Measurements from ENCODE around the gene BAIAP3. TPM values are rescaled to one million over a fixed set of nuclear protein-coding genes. Genes with fewer than 3 reads are reported as not detected.

The BAIAP3 gene
- total and polyA plus RNA-seq, 2 experiments from 2014 or later, result 0.23 to 0.86 TPM

DNA sequence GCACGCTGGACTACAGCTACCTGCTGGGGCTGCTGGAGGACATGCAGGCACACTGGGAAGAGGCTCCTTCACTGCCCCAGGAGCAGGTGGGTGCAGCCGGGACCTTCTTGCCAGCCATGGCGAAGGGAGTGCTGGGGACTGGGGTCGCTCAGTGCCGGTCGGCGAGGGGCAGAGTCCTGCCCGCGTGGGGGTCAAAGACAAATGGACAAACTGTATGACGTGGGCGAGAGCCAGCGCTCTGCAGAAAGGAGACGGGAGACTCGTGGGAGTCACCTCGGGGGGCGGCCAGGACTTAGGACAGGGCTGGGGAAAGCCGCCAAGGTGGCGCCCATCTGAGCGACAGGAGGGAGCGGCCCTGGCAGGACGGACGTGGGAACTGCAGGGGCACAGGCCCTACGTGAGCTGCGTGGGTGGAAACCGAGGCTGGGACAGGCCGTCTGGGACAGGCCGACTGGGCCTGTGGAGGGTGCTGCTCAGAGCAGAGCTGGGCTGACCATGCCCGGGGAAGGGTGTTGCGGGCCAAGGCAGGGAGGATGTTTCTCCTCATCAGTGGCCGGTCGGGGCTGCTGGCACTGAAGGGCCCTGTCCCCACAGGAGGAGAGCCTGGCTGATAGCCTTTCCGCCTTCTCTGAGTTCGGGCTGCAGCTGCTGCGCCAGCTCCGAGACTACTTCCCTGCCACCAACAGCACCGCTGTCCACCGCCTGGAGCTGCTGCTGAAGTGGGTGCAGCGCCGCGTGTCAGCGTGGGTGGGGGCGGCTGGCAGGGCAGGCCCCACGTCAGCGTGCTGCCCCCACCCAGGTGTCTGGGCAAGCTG lies 10.2 kb downstream of the BAIAP3 start:
- Histone ChIP-seq H3K4me3 (no peak overlapping the region), H3K9me3 (ENCODE audit: low read depth) (no peaks in the 10 kb centered on the region), H3K4me1 (ENCODE audit: insufficient read depth) (no peaks in the 10 kb centered on the region), H3K27ac (no peak overlapping the region), H2AFZ (no peak overlapping the region), H3K9ac (no peak overlapping the region), H3K9me2 (ENCODE audit: insufficient read depth) (no peaks in the 10 kb centered on the region), H4K20me1 (ENCODE audit: insufficient read depth) (no peaks in the 10 kb centered on the region), H3F3A (ENCODE audit: insufficient read depth) (no peaks in the 10 kb centered on the region), H3K36me3 (ENCODE audit: low read depth) (no peaks in the 10 kb centered on the region), H3K79me2 (ENCODE audit: insufficient read depth) (no peaks in the 10 kb centered on the region), H3K4me2 (ENCODE audit: unreplicated experiment) (no peak overlapping the region), H3K27me3 (replicated peaks; ENCODE audit: insufficient read depth) (no peaks in the 10 kb centered on the region)
- in situ Hi-C loops (cut with MboI), result no loop called here
- TF ChIP-seq EZH2phosphoT487 (IDR thresholded peaks at IDR 0.05; ENCODE audit: insufficient read depth, low read depth) (no peak), EZH2 (IDR thresholded peaks at IDR 0.05; ENCODE audit: insufficient read depth, poor library complexity, severe bottlenecking) (no peak)
- DNase-seq, result no peak
- WGBS, 2 experiments (ENCODE audit: low coverage in 1 of 2, low lambda C conversion rate in 2 of 2, missing lambda C conversion rate in 2 of 2), result 56% methylated on average over 38 to 44 of the region's 44 CpGs

DNA sequence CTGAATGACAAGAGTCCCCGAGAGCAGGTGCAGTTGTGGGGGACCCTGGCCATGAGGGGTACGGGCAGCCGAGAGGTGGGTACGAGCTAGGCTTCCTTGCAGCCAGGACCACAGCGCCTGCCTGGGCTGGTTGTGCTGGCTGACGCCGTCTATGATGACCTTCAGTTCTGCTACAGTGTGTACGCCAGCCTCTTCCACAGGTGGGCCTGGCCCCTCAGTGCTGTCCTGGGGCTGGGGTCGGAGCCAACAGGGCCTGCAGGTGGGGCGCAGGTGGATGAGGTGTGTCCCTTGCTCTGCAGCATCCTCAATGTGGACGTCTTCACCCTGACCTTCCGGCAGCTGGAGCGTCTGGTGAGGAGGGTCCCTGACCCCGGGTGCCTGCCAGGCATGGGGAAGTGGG lies 11.1 kb downstream of the BAIAP3 start:
- H4K20me1 ChIP-seq (ENCODE audit: insufficient read depth), result no peaks in the 10 kb centered on the region
- no peak for DNase-seq
- H3K36me3 ChIP-seq (ENCODE audit: low read depth), result no peaks in the 10 kb centered on the region
- H3K4me2 ChIP-seq (ENCODE audit: unreplicated experiment), result no peak overlapping the region
- H3K79me2 ChIP-seq (ENCODE audit: insufficient read depth), result no peaks in the 10 kb centered on the region; the same call in 1 of the 2 replicates
- in situ Hi-C loops (cut with MboI), result no loop called here
- WGBS, 2 experiments (ENCODE audit: low coverage in 1 of 2, low lambda C conversion rate in 2 of 2, missing lambda C conversion rate in 2 of 2), result 88 to 89% methylated on average over 12 to 14 of the region's 14 CpGs
- no peaks in the 10 kb centered on the region for H3K9me3 ChIP-seq (ENCODE audit: low read depth)
- H3K9me2 ChIP-seq (ENCODE audit: insufficient read depth), result no peaks in the 10 kb centered on the region
- no peak overlapping the region for H3K4me3 ChIP-seq
- H3K9ac ChIP-seq, result no peak overlapping the region
- no peak overlapping the region for H2AFZ ChIP-seq
- H3K27me3 ChIP-seq (replicated peaks; ENCODE audit: insufficient read depth), result no peaks in the 10 kb centered on the region
- no peaks in the 10 kb centered on the region for H3K4me1 ChIP-seq (ENCODE audit: insufficient read depth)
- no peak overlapping the region for H3K27ac ChIP-seq
- no peak for TF ChIP-seq EZH2phosphoT487 (IDR thresholded peaks at IDR 0.05; ENCODE audit: insufficient read depth, low read depth)
- TF ChIP-seq EZH2 (IDR thresholded peaks at IDR 0.05; ENCODE audit: insufficient read depth, poor library complexity, severe bottlenecking), result no peak
- H3F3A ChIP-seq (ENCODE audit: insufficient read depth), result no peaks in the 10 kb centered on the region

DNA sequence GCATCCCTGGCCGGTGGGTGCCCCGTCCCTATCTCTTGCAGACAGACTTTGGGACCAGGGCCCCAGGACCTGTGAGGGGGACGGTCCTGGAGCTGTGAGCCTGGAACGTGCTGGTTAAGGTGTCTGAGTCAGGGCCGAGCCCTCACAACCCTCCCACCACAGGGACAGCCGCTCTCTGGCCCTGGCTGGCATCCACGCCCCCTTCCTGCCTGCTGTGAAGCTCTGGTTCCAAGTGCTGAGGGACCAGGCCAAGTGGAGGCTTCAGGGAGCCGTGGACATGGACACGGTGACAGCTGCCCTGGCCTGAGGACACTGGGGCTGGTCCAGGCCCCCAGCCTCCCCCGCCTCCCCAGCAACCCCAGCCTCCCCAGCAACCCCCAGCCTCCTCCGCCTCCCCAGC lies 11.6 kb downstream of the BAIAP3 start:
- H3K27me3 ChIP-seq (replicated peaks; ENCODE audit: insufficient read depth), result no peaks in the 10 kb centered on the region
- peaks cover 6% of the 10 kb centered on the region for H3K79me2 ChIP-seq (ENCODE audit: insufficient read depth)
- no peaks in the 10 kb centered on the region for H3K9me2 ChIP-seq (ENCODE audit: insufficient read depth)
- no peak overlapping the region for H3K9ac ChIP-seq
- no peak overlapping the region for H2AFZ ChIP-seq
- H3K4me2 ChIP-seq (ENCODE audit: unreplicated experiment), result no peak overlapping the region
- H3K4me1 ChIP-seq (ENCODE audit: insufficient read depth), result no peaks in the 10 kb centered on the region
- H3F3A ChIP-seq (ENCODE audit: insufficient read depth), result no peaks in the 10 kb centered on the region
- no peak overlapping the region for H3K4me3 ChIP-seq
- no peak for DNase-seq
- in situ Hi-C loops (cut with MboI), result no loop called here
- no peaks in the 10 kb centered on the region for H4K20me1 ChIP-seq (ENCODE audit: insufficient read depth)
- no peaks in the 10 kb centered on the region; the same call in 1 of the 2 replicates for H3K36me3 ChIP-seq (ENCODE audit: low read depth)
- no peaks in the 10 kb centered on the region for H3K9me3 ChIP-seq (ENCODE audit: low read depth)
- no peak for TF ChIP-seq EZH2 (IDR thresholded peaks at IDR 0.05; ENCODE audit: insufficient read depth, poor library complexity, severe bottlenecking)
- no peak for TF ChIP-seq EZH2phosphoT487 (IDR thresholded peaks at IDR 0.05; ENCODE audit: insufficient read depth, low read depth)
- no peak overlapping the region for H3K27ac ChIP-seq
- 54 to 55% methylated on average over 7 to 11 of the region's 11 CpGs for WGBS, 2 experiments (ENCODE audit: low coverage in 1 of 2, low lambda C conversion rate in 2 of 2, missing lambda C conversion rate in 2 of 2)

GRCh38 chr16:1345651-1346421 lies 12.4 kb downstream of the BAIAP3 start:
- Histone ChIP-seq H2AFZ (no peak overlapping the region), H3K36me3 (ENCODE audit: low read depth) (no peaks in the 10 kb centered on the region; the same call in 1 of the 2 replicates), H3K27me3 (replicated peaks; ENCODE audit: insufficient read depth) (no peaks in the 10 kb centered on the region), H4K20me1 (ENCODE audit: insufficient read depth) (no peaks in the 10 kb centered on the region), H3K4me1 (ENCODE audit: insufficient read depth) (no peaks in the 10 kb centered on the region), H3K9ac (no peak overlapping the region), H3K27ac (no peak overlapping the region), H3K4me2 (ENCODE audit: unreplicated experiment) (no peak overlapping the region), H3F3A (ENCODE audit: insufficient read depth) (no peaks in the 10 kb centered on the region), H3K9me3 (ENCODE audit: low read depth) (no peaks in the 10 kb centered on the region), H3K9me2 (ENCODE audit: insufficient read depth) (no peaks in the 10 kb centered on the region), H3K79me2 (ENCODE audit: insufficient read depth) (peaks cover 13% of the 10 kb centered on the region), H3K4me3 (no peak overlapping the region)
- no peak for DNase-seq
- TF ChIP-seq EZH2 (IDR thresholded peaks at IDR 0.05; ENCODE audit: insufficient read depth, poor library complexity, severe bottlenecking) (no peak), EZH2phosphoT487 (IDR thresholded peaks at IDR 0.05; ENCODE audit: insufficient read depth, low read depth) (no peak)
- in situ Hi-C loops (cut with MboI), result no loop called here
- 62 to 63% methylated on average over 27 to 29 of the region's 31 CpGs for WGBS, 2 experiments (ENCODE audit: low coverage in 1 of 2, low lambda C conversion rate in 2 of 2, missing lambda C conversion rate in 2 of 2)
